Measurements from ENCODE around the gene KLRK1. TPM values are rescaled to one million over a fixed set of nuclear protein-coding genes. Genes with fewer than 3 reads are reported as not detected.
"Not testable (repeated sequence)": the region's sequence is repeated elsewhere in the genome, so short reads cannot be mapped to it uniquely, and the experiment has no call there.

KLRK1 gene
- total RNA-seq, 1 experiment from 2014 or later, result 2.3 TPM

DNA sequence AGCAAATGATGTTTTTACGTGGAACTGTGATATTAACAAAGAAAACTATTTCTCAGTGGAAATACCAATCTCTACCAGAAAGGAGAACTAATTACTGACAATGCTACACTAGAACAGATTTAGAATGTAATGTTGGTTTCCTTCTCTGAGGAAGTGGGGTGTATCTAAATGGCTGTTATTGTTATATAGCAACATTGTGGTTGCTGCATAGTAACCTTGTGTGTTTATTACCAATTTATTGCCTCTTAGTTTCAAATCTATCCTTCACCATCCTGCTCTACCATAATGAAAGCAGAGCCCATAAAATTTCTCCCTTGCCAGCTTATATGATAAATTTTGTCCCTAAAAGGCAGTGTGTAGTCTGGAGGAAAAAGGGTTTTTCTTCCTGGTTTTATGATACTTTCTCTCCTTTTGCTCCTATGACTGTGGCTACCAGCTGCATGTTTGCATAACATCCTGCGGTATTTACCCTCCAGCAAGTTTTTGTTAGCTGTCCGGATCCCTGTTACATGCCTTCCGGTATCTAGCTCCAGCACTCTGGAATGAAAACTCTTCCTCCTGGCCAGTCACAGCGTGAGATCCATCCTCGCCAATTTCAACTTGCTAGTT, 5.7 kb upstream of the KLRK1 start:
- DNase-seq (ENCODE audit: low read depth, low spot score), result no peak
- H3K4me2 ChIP-seq (ENCODE audit: low read length), result no peak overlapping the region
- POLR2A ChIA-PET, result no interaction called here
- H3K4me1 ChIP-seq (ENCODE audit: control insufficient read depth in 1 of 2, insufficient read depth in 2 of 2, low read length in 2 of 2), result peaks cover 20 to 45% of the 10 kb centered on the region in 2 experiments
- H4K20me1 ChIP-seq (ENCODE audit: insufficient read depth), result no peaks in the 10 kb centered on the region
- H3K9me3 ChIP-seq (ENCODE audit: control insufficient read depth in 1 of 2, insufficient read depth in 1 of 2, low read depth in 1 of 2, low read length in 2 of 2), result no peaks in the 10 kb centered on the region
- H3K79me2 ChIP-seq (ENCODE audit: insufficient read depth, low read length), result no peaks in the 10 kb centered on the region
- H2AFZ ChIP-seq (ENCODE audit: low read depth, low read length, poor library complexity, severe bottlenecking), result no peak overlapping the region
- no peak for ATAC-seq
- no peak overlapping the region for H3K4me3 ChIP-seq (replicated peaks in 1 of 2; ENCODE audit: low read depth in 1 of 2, low read length in 2 of 2)
- CTCF ChIA-PET, result no interaction called here
- RAD21 ChIA-PET (ENCODE audit: low non-redundant PET in 1 of 2, low total read pairs in 2 of 2, uncharacterized antibody in 2 of 2, unreplicated experiment in 2 of 2), result no interaction called here
- no peak overlapping the region for H3K9ac ChIP-seq (ENCODE audit: low read length)
- BruUV-seq (replicated peaks), result no TSS peak
- no peaks in the 10 kb centered on the region for H3K9me2 ChIP-seq (ENCODE audit: insufficient read depth)
- intact Hi-C loops (cut with micrococcal nuclease), result no loop called here
- H3K27ac ChIP-seq (ENCODE audit: low read depth, low read length), result peak overlapping the region; percentile 49
- H3K36me3 ChIP-seq (ENCODE audit: control insufficient read depth in 1 of 2, insufficient read depth in 2 of 2, low read length in 2 of 2), result no peaks in the 10 kb centered on the region
- no peak for TF ChIP-seq YY1 (IDR thresholded peaks at IDR 0.05; ENCODE audit: extremely low read depth, insufficient replicate concordance, low read depth, low read length)
- TF ChIP-seq ZFX (IDR thresholded peaks at IDR 0.05), result no peak
- H3K27me3 ChIP-seq (ENCODE audit: insufficient read depth, low read length), result no peaks in the 10 kb centered on the region

DNA sequence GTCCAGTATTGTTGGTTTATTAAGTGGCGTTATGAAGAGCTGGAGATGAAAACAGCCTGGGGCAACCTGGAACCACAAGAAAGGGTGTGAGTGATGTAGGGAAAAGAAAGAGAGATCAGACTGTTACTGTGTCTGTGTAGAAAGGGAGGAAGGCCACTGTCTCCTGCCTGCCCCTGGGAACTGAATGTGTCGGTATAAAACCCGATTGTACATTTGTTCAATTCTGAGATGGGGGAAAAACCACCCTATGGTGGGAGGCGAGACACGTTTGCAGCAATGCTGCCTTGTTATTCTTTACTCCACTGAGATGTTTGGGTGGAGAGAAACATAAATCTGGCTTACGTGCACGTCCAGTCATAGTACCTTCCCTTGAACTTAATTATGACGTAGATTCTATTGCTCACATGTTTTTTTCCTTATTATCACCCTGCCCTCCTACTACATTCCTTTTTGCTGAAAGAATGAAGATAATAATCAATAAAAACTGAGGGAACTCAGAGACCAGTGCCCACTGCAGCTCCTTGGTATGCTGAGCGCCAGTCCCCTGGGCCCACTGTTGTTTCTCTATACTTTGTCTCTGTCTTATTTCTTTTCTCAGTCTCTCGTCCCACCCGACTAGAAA, 4.8 kb upstream of the KLRK1 start:
- BruUV-seq (replicated peaks); H3K9me2 ChIP-seq (ENCODE audit: insufficient read depth); ATAC-seq; POLR2A ChIA-PET; H2AFZ ChIP-seq (ENCODE audit: low read depth, low read length, poor library complexity, severe bottlenecking); H3K79me2 ChIP-seq (ENCODE audit: insufficient read depth, low read length); CTCF ChIA-PET; H4K20me1 ChIP-seq (ENCODE audit: insufficient read depth); DNase-seq (ENCODE audit: low read depth, low spot score); RAD21 ChIA-PET (ENCODE audit: low non-redundant PET in 1 of 2, low total read pairs in 2 of 2, uncharacterized antibody in 2 of 2, unreplicated experiment in 2 of 2); H3K27me3 ChIP-seq (ENCODE audit: insufficient read depth, low read length); H3K4me3 ChIP-seq (replicated peaks in 1 of 2; ENCODE audit: low read depth in 1 of 2, low read length in 2 of 2); intact Hi-C loops (cut with micrococcal nuclease); H3K36me3 ChIP-seq (ENCODE audit: control insufficient read depth in 1 of 2, insufficient read depth in 2 of 2, low read length in 2 of 2); H3K9ac ChIP-seq (ENCODE audit: low read length); H3K9me3 ChIP-seq (ENCODE audit: control insufficient read depth in 1 of 2, insufficient read depth in 1 of 2, low read depth in 1 of 2, low read length in 2 of 2); H3K4me2 ChIP-seq (ENCODE audit: low read length): not testable (repeated sequence)
- Histone ChIP-seq H3K27ac (ENCODE audit: low read depth, low read length) (peak overlapping the region; percentile 49), H3K4me1 (ENCODE audit: control insufficient read depth in 1 of 2, insufficient read depth in 2 of 2, low read length in 2 of 2) (peaks cover 20 to 45% of the 10 kb centered on the region in 2 experiments)
- TF ChIP-seq TCF7L2 (IDR thresholded peaks at IDR 0.05; ENCODE audit: borderline replicate concordance, extremely low read depth, insufficient read depth, insufficient read length), result peak; percentile 31

Data from HCT116 (cell line).